Activated naive CD4-positive, alpha-beta T cell treated with anti-CD3 and anti-CD28 coated beads, Interleukin-2, amount 50 U/mL, for 16 hours (primary cell): ENCODE measurements around the gene UMAD1.

Source experiments
- DNase-seq: peaks from one replicate; pipeline ENCODE4 v3.0.0-alpha.2; 2020

UMAD1 gene

DNA sequence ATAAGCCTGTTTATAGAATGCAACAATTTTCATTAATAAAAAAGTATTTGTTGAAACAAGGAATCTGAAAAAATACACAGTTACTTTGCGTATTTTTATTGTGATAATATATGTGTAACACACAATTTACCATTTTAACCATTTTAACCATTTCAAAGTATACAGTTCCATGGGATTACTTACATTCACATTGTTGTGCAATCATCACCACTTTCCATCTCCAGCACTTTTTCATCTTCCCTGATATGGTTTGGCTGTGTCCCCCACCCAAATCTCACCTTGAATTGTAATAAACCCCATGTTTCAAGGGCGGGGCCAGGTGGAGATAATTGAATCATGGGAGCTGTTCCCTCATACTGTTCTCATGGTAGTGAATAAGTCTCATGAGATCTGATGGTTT is 266.8 kb downstream of the UMAD1 start:
- no peak for DNase-seq

GRCh38 chr7:7908622-7909145 is 268.1 kb downstream of the UMAD1 start:
- no peak for DNase-seq

DNA sequence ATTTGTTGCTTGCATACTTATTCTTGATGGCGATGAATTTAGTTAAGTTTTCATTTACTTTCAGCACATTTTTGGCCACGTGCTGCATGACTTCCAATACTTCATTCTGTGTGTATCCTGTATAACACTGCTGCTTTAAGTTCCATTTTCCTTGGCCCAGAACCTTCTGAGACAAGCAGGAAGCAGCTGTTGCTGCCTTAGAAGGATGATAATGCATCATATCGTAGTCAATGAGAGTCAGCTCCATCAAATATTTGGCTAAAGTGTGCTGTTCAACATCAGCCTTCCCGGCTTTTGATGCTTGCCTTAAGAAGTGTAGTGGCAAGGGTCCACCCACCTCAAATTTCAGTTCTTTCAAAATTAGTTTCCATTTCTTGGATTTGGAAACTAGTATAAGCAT is 268.8 kb downstream of the UMAD1 start:
- DNase-seq = no peak

- no peak for DNase-seq
Observed at GRCh38 chr7:7911369-7912123, 271.0 kb downstream of the UMAD1 start.

DNA sequence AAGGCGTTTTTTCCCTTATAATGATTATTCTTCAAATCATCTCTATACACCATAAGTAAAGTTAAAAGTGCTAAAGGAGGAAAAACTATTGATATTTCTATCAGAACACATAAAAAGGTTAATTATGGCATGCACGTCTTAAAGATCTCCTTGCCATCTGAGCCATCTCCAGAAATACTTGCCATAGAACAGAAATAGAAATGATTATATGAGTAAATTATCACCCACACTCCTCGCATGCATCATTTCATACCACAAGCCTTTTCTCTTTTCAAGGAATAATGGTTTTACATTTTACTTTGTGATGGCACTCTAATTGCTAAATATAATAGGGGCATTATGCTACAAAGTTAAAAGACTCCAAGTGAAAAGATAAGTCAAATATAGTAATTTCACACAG is 272.4 kb downstream of the UMAD1 start:
- DNase-seq = no peak

DNA sequence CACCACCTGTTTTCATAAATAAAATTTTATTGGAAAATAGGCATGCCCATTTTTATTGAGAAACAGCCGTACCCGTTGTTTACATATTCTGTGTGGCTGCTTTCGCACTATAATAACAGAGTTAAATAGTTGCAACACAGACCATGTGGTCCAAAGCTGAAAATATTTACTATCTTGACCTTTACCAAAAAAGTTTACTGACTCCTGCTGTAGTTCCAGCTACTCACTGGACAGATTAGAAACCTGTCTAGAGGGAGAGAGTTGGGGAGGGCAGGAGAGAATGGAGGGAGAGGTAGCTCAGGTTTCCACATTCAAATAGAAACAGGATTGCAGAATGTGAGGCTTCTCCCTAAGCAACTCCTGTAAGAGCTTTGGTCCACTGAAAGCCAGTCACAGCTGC is 273.0 kb downstream of the UMAD1 start:
- no peak for DNase-seq

DNA sequence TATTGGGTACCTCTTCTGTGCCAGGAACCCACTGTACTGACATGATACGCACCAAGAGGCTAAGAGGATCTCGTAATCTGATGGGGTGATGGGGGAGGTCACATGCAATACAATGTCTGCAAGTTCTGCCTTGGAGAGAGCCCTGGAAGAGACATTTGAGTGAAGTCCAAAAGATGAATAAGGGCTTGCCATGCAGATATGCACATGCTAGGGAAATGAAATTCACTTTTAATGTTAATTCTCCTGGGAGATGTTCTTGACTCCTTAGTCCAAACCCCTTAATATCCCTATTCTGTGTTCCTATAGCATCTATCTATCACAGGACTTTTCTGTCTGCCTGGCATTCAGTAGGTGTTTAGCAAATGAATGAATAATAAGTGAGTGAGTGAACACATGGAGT is 274.0 kb downstream of the UMAD1 start:
- DNase-seq = no peak

- DNase-seq = no peak
Observed at GRCh38 chr7:7916064-7916463, 275.5 kb downstream of the UMAD1 start.

GRCh38 chr7:7917593-7917992 is 277.0 kb downstream of the UMAD1 start:
- no peak for DNase-seq

GRCh38 chr7:7918736-7919448 is 278.3 kb downstream of the UMAD1 start:
- no peak for DNase-seq

DNA sequence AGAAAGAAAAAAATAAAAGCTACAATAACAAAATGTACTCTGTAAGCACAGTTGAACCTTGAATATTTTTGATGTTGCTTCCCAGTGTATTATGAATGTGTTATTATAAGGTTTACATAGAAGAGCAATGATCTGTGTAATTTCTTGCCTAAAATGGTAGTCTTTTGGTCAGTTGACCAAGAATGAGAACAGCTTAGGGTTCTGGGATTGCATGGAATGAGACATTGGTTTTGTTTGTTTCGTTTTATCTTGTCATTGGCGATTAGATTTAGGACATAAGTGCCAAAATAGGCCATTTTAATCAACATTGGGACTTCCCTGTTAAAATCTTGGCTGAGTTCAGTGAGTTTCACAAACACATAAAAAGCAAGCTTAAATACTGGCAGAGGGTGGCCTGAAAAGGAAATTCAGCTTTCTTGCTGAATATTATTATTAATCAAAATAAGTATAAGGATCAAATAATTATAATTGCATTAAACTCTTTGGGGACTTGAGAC is 278.9 kb downstream of the UMAD1 start:
- no peak for DNase-seq

DNA sequence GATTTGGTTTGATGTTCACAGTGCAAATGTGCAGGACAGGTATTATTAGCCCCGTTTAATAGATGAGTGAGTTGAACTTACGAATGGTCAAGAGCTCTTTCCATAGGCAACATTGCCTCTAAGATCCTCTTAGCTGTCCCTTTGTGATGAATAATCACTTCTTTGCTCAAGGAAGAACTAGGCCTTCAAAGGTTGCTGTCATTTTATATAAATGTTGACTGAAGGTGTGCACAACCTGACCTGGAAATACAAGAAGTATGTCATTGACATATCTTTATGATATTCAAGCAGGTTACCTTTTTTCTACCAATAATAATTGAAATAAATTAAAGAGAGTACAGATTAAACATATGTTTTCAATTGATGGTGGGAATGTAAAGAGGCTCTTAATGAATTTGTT is 279.5 kb downstream of the UMAD1 start:
- no peak for DNase-seq

DNA sequence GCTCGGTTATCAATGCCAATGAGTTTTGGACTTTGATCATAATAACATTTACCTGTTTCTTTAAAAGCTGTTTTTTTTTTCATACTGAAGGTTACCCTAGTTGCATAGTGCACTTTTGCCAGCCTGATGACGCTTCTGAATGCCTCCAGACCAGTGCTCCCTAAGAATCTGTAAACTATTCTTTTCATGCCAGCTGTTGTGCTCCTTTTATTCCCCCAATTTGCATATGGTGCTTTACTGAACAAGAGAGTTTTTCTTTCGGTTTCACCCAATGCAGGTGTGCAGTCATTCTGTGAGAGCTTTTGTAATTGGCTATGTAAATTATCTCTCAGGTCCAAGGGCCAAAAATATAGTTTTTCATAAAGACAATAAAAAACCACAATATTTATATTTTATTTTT is 279.9 kb downstream of the UMAD1 start:
- DNase-seq = no peak

DNA sequence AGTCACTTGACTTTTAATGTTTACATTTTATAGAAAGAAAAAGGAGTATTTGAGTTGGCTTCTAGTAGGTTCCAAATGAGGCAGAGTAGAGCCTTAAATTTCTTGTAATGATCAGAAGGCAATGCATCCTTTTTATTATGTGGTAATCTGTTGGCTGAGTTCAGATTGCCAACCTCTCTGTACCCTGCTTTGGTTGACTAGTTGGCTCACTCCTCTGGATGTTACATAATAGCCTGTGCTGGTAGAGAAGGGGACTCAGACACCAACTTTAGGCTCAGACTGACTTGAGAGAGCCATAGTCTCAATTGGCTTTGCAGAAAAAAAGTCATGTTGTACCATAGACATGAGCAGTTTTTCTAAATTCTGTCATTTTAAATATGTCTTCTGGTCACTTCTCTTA is 281.3 kb downstream of the UMAD1 start:
- DNase-seq = no peak

GRCh38 chr7:7922684-7923385 is 282.3 kb downstream of the UMAD1 start:
- no peak for DNase-seq

- no peak for DNase-seq
Observed at GRCh38 chr7:7923818-7924217, 283.3 kb downstream of the UMAD1 start.

- DNase-seq = no peak
Observed at GRCh38 chr7:7924303-7924702, 283.8 kb downstream of the UMAD1 start.
